ENCODE data around the gene UCMA.

GRCh38 chr10:13256627-13257026 lies 22.5 kb upstream of the UCMA start:
- TF ChIP-seq, protein P1, sequence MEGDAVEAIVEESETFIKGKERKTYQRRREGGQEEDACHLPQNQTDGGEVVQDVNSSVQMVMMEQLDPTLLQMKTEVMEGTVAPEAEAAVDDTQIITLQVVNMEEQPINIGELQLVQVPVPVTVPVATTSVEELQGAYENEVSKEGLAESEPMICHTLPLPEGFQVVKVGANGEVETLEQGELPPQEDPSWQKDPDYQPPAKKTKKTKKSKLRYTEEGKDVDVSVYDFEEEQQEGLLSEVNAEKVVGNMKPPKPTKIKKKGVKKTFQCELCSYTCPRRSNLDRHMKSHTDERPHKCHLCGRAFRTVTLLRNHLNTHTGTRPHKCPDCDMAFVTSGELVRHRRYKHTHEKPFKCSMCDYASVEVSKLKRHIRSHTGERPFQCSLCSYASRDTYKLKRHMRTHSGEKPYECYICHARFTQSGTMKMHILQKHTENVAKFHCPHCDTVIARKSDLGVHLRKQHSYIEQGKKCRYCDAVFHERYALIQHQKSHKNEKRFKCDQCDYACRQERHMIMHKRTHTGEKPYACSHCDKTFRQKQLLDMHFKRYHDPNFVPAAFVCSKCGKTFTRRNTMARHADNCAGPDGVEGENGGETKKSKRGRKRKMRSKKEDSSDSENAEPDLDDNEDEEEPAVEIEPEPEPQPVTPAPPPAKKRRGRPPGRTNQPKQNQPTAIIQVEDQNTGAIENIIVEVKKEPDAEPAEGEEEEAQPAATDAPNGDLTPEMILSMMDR (conservative IDR thresholded peaks at IDR 0.05 in 1 of 2, IDR thresholded peaks at IDR 0.05 in 1 of 2; ENCODE audit: low read depth in 1 of 2, low read length in 2 of 2), result no peak
- no peak for TF ChIP-seq EZH2 (IDR thresholded peaks at IDR 0.05; ENCODE audit: low read length, missing control alignments)
